HEK293T (cell line): ENCODE results near the gene SEMA3A.
"Not testable (repeated sequence)": the region's sequence is repeated elsewhere in the genome, so short reads cannot be mapped to it uniquely, and the experiment has no call there.

ENCODE experiments used
- CTCF ChIA-PET: fragments of 350-600 bp; formaldehyde crosslinking; extraction: SDS; loops from one replicate; lab custom pipeline; 2021; ENCODE audit warnings: antibody characterized with exemption, inconsistent platforms; lab: Yijun Ruan, JAX
- POLR2A ChIA-PET: fragments of 350-600 bp; formaldehyde crosslinking; extraction: SDS; loops from one replicate; lab custom pipeline; 2020; ENCODE audit warnings: antibody characterized with exemption, inconsistent platforms; lab: Yijun Ruan, JAX
- DNase-seq: peaks from one replicate; pipeline ENCODE4 v3.0.0; 2012; ENCODE audit warnings: mixed read lengths; ENCODE audit errors: extremely low spot score
- ARNT ChIP-seq: fragments of 450-650 bp; IDR thresholded peaks from 2 replicates; pipeline ENCODE4 v1.6.1; 2017; ENCODE audit warnings: mild to moderate bottlenecking
- BHLHE40 ChIP-seq: fragments of 450-650 bp; IDR thresholded peaks from 2 replicates; pipeline ENCODE4 v1.6.1; 2016; ENCODE audit warnings: mild to moderate bottlenecking, moderate library complexity, borderline replicate concordance
- CTBP1 ChIP-seq: fragments of 450-650 bp; IDR thresholded peaks from 2 replicates; pipeline ENCODE4 v1.6.1; 2016; ENCODE audit warnings: borderline replicate concordance
- ELF4 ChIP-seq: fragments of 450-650 bp; IDR thresholded peaks from 2 replicates; pipeline ENCODE4 v1.6.1; 2017; ENCODE audit warnings: antibody characterized with exemption
- FOXA1 ChIP-seq: fragments of 450-650 bp; IDR thresholded peaks from 2 replicates; pipeline ENCODE4 v1.6.1; 2016; ENCODE audit warnings: mild to moderate bottlenecking
- FOXK2 ChIP-seq: fragments of 450-650 bp; IDR thresholded peaks from 2 replicates; pipeline ENCODE4 v1.6.1; 2016; ENCODE audit warnings: mild to moderate bottlenecking
- FOXM1 ChIP-seq: fragments of 450-650 bp; IDR thresholded peaks from 2 replicates; pipeline ENCODE4 v1.6.1; 2017; ENCODE audit warnings: mild to moderate bottlenecking, borderline replicate concordance
- HDGF ChIP-seq: fragments of 450-650 bp; IDR thresholded peaks from 2 replicates; pipeline ENCODE4 v1.6.1; 2017; ENCODE audit warnings: antibody characterized with exemption, borderline replicate concordance
- L3MBTL2 ChIP-seq: fragments of 450-650 bp; conservative IDR thresholded peaks from 2 replicates; pipeline ENCODE4 v1.6.1; 2016; ENCODE audit warnings: mild to moderate bottlenecking
- LEF1 ChIP-seq: fragments of 450-650 bp; IDR thresholded peaks from 2 replicates; pipeline ENCODE4 v1.6.1; 2017; ENCODE audit warnings: mild to moderate bottlenecking, borderline replicate concordance
- NFRKB ChIP-seq: fragments of 450-650 bp; IDR thresholded peaks from 2 replicates; pipeline ENCODE4 v1.6.1; 2016; ENCODE audit warnings: mild to moderate bottlenecking, moderate library complexity
- PKNOX1 ChIP-seq: fragments of 450-650 bp; IDR thresholded peaks from 2 replicates; pipeline ENCODE4 v1.6.1; 2016
- SP1 ChIP-seq: fragments of 450-650 bp; IDR thresholded peaks from 2 replicates; pipeline ENCODE4 v1.6.1; 2017
- SUZ12 ChIP-seq: fragments of 450-650 bp; IDR thresholded peaks from 2 replicates; pipeline ENCODE4 v1.6.1; 2016; ENCODE audit warnings: mild to moderate bottlenecking
- TARDBP ChIP-seq: fragments of 450-650 bp; IDR thresholded peaks from 2 replicates; pipeline ENCODE4 v1.6.1; 2016
- ZNF384 ChIP-seq: fragments of 450-650 bp; IDR thresholded peaks from 2 replicates; pipeline ENCODE4 v1.6.1; 2016

SEMA3A gene

GRCh38 chr7:84194484-84195271 is at the start of gene SEMA3A:
TSS of gene SEMA3A (minus strand) at chr7:84194789. CDS start at chr7:84194586, 203 bp downstream.
- CTCF ChIA-PET: interaction anchor here (0.6 to 1.0 kb wide), 7 partner anchors 206 to 1398 kb away, joined by 3 to 9 read pairs (median 5); no protein-coding TSS in a partner anchor
- peak; percentile 52 for DNase-seq
- POLR2A ChIA-PET: interaction anchor here (0.7 to 1.4 kb wide), 2 partner anchors 16 to 32 kb away, joined by 3 read pairs; no protein-coding TSS in a partner anchor
- TF ChIP-seq CTBP1 (no peak), L3MBTL2 (peak; percentile 31; the same call in 1 of the 2 replicates), FOXA1 (no peak), BHLHE40 (no peak), NFRKB (no peak), SUZ12 (no peak), ZNF384 (peak; percentile 95), PKNOX1 (0 out of 2 replicates have a peak, but pooled peaks have one; percentile 30)

- DNase-seq, CTCF ChIA-PET: not testable (repeated sequence)
These were observed 48.4 kb upstream of the SEMA3A start for GRCh38 chr7:84243037-84243436.

GRCh38 chr7:84238596-84238995 is 44.0 kb upstream of the SEMA3A start:
- CTCF ChIA-PET: no interaction called here
- no peak for TF ChIP-seq ELF4
- no peak for TF ChIP-seq L3MBTL2
- no peak for TF ChIP-seq ZNF384
- TF ChIP-seq HDGF: no peak
- TF ChIP-seq SUZ12: no peak
- TF ChIP-seq CTBP1: no peak
- no peak for TF ChIP-seq ARNT
- no peak for TF ChIP-seq FOXA1
- no peak for TF ChIP-seq TARDBP
- TF ChIP-seq NFRKB: no peak
- TF ChIP-seq LEF1: no peak
- no peak for TF ChIP-seq BHLHE40
- no peak for TF ChIP-seq FOXK2
- no peak for TF ChIP-seq PKNOX1
- no peak for TF ChIP-seq SP1
- no peak for TF ChIP-seq FOXM1
- POLR2A ChIA-PET: no interaction called here
- DNase-seq: no peak

More at GRCh38 chr7:84243037-84243436, 48.4 kb upstream of the SEMA3A start:
- POLR2A ChIA-PET: not testable (repeated sequence)

GRCh38 chr7:84237533-84238173 is 43.1 kb upstream of the SEMA3A start:
- TF ChIP-seq ZNF384: no peak
- TF ChIP-seq L3MBTL2: no peak
- TF ChIP-seq BHLHE40: no peak
- no peak for TF ChIP-seq ARNT
- no peak for TF ChIP-seq FOXM1
- no peak for TF ChIP-seq HDGF
- no peak for TF ChIP-seq SUZ12
- TF ChIP-seq PKNOX1: no peak
- DNase-seq: no peak
- ChIA-PET CTCF (no interaction called here), POLR2A (no interaction called here)

- DNase-seq: no peak
- CTCF ChIA-PET: no interaction called here
- TF ChIP-seq SP1: no peak
- TF ChIP-seq LEF1: no peak
- TF ChIP-seq ZNF384: no peak
- TF ChIP-seq TARDBP: no peak
- no peak for TF ChIP-seq ELF4
- TF ChIP-seq FOXA1: no peak
- TF ChIP-seq SUZ12: no peak
- TF ChIP-seq NFRKB: no peak
- TF ChIP-seq CTBP1: no peak
- TF ChIP-seq FOXK2: no peak
- TF ChIP-seq BHLHE40: no peak
- no peak for TF ChIP-seq HDGF
- no peak for TF ChIP-seq PKNOX1
- TF ChIP-seq FOXM1: no peak
- POLR2A ChIA-PET: no interaction called here
These were observed 41.8 kb upstream of the SEMA3A start for GRCh38 chr7:84236398-84236797.

- CTCF ChIA-PET: interaction anchor here (0.5 kb wide), 1 partner anchor 514 kb away, joined by 3 read pairs; no protein-coding TSS in a partner anchor
- DNase-seq: no peak
- TF ChIP-seq ELF4 (no peak), FOXM1 (no peak), HDGF (no peak), FOXK2 (no peak), SUZ12 (no peak), BHLHE40 (no peak), LEF1 (no peak), NFRKB (no peak), FOXA1 (no peak), ZNF384 (no peak), TARDBP (no peak), PKNOX1 (no peak), L3MBTL2 (no peak), CTBP1 (no peak)
- POLR2A ChIA-PET: no interaction called here
These were observed 38.1 kb upstream of the SEMA3A start for GRCh38 chr7:84232646-84233045.
